Measurements from ENCODE around the gene MAN2A2. TPM values are rescaled to one million over a fixed set of nuclear protein-coding genes. Genes with fewer than 3 reads are reported as not detected.

The MAN2A2 gene
- total and polyA plus RNA-seq, 9 of the 15 experiments (the other 6 are each of a cell fraction or from before 2014, with no cell fraction given): 7.3 to 151 (median 43.4) TPM

DNA sequence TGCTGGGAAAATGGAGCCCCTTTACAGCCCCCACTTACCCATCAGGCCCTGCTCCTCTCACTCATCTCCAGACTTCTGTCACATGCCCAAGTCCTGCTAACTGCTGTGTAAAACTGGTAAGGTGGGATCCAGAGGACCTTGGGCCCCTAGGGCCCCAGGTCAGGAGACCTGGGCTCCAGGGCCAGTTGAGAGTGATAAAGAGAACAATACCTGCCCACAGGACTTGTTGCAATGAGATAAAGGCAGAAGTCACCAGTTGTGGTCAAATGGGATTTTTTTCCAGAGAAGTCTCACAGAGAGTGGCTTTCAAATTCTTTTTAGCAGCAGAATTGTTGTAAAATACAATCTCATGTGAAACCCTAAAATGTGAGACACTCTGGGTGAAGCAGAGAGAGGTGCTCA, 34.0 kb upstream of the MAN2A2 start (continued):
- TF ChIP-seq SMARCC2 (IDR thresholded peaks at IDR 0.05; ENCODE audit: low read depth) (no peak), HMBOX1 (IDR thresholded peaks at IDR 0.05) (no peak), KLF13 (tag; IDR thresholded peaks at IDR 0.05; ENCODE audit: borderline replicate concordance, low read depth) (no peak), MTA3 (IDR thresholded peaks at IDR 0.05; ENCODE audit: borderline replicate concordance) (no peak; the same call in 1 of the 2 replicates), RREB1 (CRISPR knock-in tag; IDR thresholded peaks at IDR 0.05) (no peak), POLR2AphosphoS2 (IDR thresholded peaks at IDR 0.05; ENCODE audit: low read length) (no peak), NFIC (IDR thresholded peaks at IDR 0.05) (peak; percentile 4; the same call in 1 of the 2 replicates), LARP7 (IDR thresholded peaks at IDR 0.05) (no peak), ZFP30 (CRISPR knock-in tag; IDR thresholded peaks at IDR 0.05; ENCODE audit: borderline replicate concordance) (no peak), ZC3H8 (IDR thresholded peaks at IDR 0.05) (no peak), ZNF41 (CRISPR knock-in tag; conservative IDR thresholded peaks at IDR 0.05) (no peak), ZFP1 (CRISPR knock-in tag; IDR thresholded peaks at IDR 0.05) (no peak), E4F1 (CRISPR knock-in tag; IDR thresholded peaks at IDR 0.05; ENCODE audit: borderline replicate concordance) (no peak), TCFL5 (CRISPR knock-in tag; conservative IDR thresholded peaks at IDR 0.05) (peak; percentile 71; the same call in 1 of the 2 replicates), CAMTA2 (CRISPR knock-in tag; conservative IDR thresholded peaks at IDR 0.05) (no peak), L3MBTL2 (IDR thresholded peaks at IDR 0.05) (peak; percentile 29; the same call in 1 of the 2 replicates)
- TF ChIP-seq, protein P1, sequence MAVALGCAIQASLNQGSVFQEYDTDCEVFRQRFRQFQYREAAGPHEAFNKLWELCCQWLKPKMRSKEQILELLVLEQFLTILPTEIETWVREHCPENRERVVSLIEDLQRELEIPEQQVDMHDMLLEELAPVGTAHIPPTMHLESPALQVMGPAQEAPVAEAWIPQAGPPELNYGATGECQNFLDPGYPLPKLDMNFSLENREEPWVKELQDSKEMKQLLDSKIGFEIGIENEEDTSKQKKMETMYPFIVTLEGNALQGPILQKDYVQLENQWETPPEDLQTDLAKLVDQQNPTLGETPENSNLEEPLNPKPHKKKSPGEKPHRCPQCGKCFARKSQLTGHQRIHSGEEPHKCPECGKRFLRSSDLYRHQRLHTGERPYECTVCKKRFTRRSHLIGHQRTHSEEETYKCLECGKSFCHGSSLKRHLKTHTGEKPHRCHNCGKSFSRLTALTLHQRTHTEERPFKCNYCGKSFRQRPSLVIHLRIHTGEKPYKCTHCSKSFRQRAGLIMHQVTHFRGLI (CRISPR knock-in tag; IDR thresholded peaks at IDR 0.05): peak; percentile 39; the same call in 1 of the 2 replicates
- TF ChIP-seq, protein P2, sequence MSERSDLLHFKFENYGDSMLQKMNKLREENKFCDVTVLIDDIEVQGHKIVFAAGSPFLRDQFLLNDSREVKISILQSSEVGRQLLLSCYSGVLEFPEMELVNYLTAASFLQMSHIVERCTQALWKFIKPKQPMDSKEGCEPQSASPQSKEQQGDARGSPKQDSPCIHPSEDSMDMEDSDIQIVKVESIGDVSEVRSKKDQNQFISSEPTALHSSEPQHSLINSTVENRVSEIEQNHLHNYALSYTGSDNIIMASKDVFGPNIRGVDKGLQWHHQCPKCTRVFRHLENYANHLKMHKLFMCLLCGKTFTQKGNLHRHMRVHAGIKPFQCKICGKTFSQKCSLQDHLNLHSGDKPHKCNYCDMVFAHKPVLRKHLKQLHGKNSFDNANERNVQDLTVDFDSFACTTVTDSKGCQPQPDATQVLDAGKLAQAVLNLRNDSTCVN (CRISPR knock-in tag; IDR thresholded peaks at IDR 0.05): no peak
